NCI-H460 (cell line): ENCODE data around the gene LPCAT2. TPM values are rescaled to one million over a fixed set of nuclear protein-coding genes. Genes with fewer than 3 reads are reported as not detected.

ENCODE experiments used
- DNase-seq: peaks from one replicate; pipeline ENCODE4 v3.0.0-alpha.2; 2016; ENCODE audit warnings: low read depth; ENCODE audit errors: extremely low read depth
- total RNA-seq: library from RNA; depleted of rRNA; stranded (reverse); fragments of >200 nt; shearing (Covaris generic); gene quantifications from 2 replicates; pipeline ENCODE4 v1.2.3, GENCODE V29; 2014

Gene LPCAT2
- total RNA-seq, 1 experiment from 2014 or later = 2.1 TPM

DNA sequence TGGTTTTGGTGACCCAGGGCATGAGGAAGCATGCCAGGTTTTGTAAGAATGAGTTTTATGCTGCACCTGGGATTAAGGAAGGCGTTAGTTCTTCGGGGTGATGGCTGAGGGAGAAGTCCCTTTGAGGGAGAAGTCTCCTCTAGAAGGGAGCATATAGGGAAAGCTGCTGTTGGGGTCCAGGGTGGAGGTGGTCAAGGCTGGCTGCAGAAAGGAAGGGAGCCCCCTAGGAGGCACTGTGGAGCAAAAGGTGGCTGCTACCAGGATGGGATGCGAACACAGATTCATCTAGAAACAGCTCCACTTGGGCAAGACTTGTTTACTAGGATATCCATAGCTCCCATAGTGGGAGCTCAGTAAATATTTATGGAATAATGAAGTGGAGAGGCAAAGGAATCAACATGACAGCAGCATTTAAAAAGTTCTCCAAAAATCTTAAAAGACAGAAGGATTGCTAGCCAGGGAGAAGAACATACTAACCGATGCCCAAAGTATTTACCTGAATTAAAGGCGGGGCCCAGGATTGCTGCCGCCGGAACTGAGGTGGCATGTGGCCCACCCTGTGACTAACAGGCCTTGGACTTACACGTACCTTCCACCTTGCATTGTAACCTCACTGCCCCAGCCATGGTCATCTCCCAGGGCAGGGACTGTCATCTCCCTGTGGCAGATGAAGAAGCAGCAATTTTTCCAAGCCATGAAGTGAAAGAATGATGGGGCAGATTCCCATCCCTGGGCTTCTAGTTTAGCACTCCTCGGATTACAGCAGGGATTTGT is 7.1 kb upstream of the LPCAT2 start:
- DNase-seq = no peak

DNA sequence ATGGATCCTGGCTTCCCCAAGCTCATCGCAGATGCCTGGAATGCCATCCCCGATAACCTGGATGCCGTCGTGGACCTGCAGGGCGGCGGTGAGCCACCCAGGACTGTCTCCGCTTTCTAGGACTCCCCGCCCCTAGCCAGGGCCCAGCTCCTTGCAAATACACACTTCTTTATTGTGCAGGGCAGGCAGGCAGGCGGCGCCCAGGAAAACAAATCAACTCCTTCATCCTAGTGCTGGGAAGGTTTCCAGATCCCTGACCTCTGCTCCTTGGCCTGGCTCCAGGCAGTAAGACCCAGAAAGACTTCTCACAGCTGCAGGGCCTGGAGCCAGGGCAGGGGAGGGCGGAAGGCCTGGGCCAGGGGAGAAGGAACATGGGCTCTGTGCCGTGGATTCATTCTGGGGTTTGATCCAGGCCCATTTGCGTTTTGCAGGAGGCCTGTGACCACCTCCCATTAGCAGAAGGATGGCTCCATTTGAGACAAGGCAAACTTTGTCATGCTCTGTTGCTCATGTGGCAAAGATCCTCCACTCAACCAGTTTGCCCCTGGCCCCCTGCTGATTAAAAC is 6.0 kb upstream of the LPCAT2 start:
- no peak for DNase-seq

DNA sequence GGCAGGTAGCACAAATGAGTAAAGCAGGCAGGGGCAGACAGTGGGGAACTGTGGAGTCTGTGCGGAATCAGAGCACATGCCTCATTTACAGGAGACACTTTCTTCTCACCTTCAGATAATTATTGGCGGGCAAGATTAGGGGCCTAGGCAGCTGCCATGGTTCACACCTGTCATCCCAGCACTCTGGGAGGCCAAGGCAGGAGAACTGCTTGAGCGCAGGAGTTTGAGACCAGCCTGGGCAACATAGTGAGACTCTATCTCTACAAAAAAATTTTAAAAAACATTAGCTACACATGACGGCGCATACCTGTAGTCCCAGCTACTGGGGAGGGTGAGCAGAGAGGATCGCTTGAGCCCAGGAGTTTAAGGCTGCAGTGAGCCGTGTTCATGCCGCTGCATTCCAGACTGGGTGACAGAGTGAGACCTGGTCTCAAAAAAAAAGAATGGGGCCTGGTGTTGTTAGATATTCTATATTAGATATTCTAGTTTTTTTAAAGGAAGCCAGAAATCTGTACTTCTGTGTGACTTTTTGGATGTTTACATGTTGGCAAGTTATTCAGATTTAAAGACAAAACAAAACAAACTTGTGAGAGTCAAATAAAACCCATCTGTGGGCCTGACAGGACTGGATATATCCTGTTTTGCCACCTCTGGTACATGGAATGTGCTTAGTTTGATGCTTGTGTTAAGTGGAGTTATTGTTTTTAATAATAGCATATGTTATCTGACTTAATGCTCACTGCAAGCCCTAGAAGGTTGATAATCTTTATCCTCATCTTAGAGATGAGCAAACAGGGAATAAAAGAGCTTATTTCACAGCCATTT is 4.9 kb upstream of the LPCAT2 start:
- no peak for DNase-seq

DNA sequence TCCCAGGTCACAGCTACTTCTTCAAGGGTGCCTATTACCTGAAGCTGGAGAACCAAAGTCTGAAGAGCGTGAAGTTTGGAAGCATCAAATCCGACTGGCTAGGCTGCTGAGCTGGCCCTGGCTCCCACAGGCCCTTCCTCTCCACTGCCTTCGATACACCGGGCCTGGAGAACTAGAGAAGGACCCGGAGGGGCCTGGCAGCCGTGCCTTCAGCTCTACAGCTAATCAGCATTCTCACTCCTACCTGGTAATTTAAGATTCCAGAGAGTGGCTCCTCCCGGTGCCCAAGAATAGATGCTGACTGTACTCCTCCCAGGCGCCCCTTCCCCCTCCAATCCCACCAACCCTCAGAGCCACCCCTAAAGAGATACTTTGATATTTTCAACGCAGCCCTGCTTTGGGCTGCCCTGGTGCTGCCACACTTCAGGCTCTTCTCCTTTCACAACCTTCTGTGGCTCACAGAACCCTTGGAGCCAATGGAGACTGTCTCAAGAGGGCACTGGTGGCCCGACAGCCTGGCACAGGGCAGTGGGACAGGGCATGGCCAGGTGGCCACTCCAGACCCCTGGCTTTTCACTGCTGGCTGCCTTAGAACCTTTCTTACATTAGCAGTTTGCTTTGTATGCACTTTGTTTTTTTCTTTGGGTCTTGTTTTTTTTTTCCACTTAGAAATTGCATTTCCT is 3.4 kb upstream of the LPCAT2 start:
- DNase-seq = no peak

DNA sequence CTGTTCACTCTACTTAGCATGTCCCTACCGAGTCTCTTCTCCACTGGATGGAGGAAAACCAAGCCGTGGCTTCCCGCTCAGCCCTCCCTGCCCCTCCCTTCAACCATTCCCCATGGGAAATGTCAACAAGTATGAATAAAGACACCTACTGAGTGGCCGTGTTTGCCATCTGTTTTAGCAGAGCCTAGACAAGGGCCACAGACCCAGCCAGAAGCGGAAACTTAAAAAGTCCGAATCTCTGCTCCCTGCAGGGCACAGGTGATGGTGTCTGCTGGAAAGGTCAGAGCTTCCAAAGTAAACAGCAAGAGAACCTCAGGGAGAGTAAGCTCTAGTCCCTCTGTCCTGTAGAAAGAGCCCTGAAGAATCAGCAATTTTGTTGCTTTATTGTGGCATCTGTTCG is 2.8 kb upstream of the LPCAT2 start:
- no peak for DNase-seq

DNA sequence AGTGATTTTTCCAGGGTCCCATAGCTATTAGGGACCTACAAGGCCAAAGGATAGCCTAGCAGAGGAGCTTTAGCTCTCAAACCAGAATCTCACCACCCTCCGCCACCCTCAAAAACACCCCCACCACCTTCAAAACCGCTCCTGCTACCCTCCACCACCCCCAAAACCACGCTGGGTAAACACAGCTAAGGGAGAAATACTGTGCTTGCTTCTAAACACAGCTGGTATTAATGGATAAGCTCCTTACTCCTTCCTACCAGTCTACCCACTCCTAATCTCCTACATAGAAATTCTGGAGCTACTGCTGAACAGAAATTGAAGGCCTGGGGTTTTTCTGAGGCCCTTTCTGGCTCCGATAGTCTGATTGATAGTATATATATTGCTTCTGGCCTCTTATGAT is 2.2 kb upstream of the LPCAT2 start:
- DNase-seq = no peak

DNA sequence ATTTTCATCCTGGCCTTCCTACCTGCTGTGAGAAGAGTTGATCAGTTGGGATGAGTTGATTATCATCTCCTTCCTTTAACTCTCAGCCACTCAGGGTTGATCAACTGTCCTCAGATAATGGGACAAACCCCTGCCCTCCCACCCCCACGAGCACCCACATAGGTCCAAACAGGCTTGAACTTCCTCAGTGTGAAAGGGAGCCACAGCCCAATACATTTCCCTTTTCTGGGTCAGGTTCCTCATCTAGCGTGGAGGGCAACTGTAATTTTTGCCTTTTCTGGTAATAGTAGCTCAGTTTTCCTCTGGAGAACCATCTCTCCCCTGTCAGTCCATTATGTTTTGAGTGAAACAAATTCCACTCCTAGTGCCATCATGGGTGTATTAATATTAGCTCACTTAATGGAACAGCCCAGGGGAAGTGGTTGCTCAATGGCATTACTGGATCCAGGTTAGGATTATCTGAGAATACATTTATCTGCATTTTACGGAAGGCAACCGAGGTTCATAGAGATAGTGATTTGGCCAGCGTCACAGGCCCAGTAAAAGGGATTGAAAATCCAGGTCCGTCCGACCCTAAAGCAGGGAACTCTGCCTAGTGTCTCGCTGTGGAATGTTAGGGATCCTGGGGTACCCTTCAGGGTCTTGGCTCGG is 476 bp upstream of the LPCAT2 start:
- no peak for DNase-seq

DNA sequence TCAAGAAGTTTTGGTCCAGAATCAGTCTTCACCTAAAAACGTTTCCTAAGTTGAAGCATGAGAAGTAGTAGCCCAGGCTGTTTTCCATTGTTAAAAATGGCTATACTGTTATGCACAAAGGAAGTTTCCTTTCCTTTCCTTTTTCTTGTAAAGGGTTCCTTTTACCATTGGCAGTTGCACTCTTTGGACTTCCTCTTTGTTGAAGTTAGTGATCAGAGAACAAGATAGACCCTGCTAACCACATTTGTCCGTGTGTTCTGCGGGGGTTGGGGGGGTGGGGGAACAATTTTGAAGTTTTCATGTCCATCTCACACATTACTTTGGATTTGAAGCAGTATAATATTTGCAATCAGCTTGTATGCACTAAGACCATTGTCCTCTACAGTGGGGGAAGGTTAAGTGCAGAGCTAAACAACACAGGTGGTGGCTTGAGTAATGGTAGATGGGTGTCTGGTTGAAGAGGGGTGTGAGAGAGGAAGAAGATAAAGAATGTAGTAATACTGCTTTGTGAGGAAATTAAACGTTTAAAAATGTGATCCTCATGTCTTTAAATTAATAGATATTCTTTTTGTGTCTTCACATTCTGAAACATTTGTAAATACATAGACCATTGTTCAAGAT is 1.4 kb downstream of the LPCAT2 start:
- DNase-seq = no peak

DNA sequence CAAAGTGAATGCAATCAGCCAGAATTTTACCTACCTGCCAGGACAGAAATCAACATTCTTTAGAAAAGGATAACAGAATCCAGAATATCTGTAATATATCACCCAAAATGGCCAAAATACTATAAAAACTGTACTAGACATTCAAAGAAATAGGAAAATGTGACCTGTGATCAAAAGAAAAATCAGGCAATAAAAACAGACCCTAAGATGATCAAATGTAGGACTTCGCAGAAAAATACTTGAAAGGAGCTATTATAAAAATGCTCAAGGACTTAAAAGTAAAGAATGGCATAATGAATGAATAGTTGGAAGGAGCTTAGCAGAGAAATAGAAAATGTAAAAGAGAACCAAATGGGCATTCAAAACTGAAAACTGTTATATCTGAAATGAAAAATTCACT is 4.1 kb downstream of the LPCAT2 start:
- DNase-seq = no peak

DNA sequence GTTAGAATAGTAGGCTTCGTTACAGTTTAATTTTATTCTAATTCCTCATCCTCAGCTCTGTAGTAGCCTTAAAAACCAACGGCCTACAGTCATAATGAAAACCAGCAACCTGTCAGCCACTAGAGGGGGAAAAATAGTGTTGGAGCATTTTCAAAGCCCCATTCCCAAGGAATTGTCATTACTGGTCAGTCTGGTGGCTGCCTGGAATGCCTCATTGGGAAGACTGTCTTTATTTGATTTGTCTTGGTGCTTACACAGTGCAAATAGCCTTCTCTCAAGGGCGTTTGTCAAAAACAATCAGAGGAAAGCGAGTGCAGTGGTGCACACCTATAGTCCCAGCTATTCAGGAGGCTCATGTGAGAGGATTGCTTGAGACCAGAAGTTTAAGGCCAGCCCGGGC is 4.7 kb downstream of the LPCAT2 start:
- DNase-seq = no peak

DNA sequence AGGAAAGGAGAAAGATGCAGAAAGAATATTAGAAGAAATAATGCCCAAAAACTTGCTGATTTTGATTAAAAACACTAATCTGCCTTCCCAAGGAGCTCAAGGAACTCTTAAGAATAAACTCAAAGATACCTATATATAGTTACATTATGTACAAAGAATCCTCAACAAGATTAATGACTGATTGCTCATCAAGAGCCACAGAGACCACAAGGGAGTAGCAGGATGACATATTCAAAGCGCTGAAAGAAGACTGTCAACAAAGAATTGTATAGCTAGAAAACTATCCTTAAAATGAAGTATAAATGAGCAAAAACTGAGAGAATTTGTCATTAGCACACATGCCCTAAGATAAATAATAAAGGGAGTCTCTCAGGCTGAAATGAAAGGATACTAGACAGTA is 6.2 kb downstream of the LPCAT2 start:
- no peak for DNase-seq

DNA sequence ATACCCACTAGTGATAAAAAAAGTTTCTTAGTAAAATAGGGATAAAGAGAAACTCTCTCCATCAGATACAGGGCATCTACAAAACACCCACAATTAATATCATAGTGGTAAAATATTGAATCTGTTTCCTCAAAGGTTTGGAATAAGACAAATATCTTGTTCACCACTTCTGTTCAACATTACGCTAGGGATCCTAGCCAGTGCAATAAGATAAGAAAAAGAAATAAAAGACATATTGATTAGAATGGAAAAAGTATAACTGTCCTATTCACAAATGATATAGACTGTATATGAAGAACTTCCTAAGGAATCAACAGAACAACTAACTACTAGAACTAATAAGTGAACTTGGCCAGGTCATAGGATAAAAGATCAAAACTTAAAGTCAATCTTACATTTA is 12.9 kb downstream of the LPCAT2 start:
- DNase-seq = no peak

DNA sequence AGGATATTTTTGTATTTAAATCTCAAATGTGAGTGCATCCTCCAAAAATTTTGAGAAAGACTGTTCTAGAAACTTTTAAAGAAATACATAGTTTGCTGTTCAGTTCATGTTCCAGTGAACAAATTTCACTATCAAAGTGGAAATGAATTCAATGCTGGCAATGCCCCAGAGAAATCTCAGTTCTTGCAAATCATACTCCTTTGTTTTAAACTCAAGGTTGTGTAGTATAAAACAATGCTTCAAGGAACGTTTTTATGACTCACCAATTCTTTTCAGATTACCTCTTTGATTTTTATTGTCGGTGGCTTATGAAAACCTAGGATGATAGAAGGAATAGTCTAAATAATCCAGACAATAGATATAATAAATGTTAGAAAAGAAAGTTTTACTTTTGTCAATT is 17.6 kb downstream of the LPCAT2 start:
- no peak for DNase-seq

DNA sequence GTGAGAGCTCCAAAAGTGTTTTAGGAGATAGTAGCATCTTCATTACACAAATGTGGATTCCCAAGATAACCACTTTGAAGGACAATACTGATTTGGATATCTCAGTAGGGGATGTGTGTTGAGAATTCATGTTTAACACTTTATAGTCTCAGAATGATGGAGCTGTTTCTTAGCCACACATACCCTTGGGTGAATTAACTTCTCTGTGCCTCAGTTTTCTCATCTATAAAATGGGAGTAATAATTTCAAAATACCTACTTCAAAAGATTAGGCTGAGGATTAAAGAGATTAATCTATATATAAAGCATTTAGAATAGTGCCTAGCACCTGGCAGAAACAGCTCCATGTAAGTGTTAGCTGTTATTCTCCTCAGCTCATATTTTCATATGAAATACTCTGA is 19.0 kb downstream of the LPCAT2 start:
- DNase-seq = no peak

DNA sequence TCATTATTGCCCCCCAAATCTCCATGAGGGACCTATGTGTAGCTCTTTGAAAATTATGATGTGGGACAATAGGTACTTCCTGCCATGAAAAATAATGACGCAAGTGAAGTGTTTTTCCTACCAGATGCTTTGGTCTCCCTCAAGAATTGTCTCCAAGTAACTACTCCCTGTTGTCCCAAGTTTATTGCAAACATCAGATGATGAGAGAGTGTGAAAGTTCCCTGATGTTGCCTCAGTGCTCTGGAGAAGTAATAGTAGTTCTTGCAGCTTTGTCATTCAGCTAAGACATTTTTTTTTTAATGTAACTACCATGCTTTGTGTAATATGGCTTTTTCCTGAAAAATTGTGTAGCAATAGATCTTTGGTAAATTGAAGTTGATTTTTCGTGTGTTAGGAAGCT is 20.1 kb downstream of the LPCAT2 start:
- DNase-seq = no peak

DNA sequence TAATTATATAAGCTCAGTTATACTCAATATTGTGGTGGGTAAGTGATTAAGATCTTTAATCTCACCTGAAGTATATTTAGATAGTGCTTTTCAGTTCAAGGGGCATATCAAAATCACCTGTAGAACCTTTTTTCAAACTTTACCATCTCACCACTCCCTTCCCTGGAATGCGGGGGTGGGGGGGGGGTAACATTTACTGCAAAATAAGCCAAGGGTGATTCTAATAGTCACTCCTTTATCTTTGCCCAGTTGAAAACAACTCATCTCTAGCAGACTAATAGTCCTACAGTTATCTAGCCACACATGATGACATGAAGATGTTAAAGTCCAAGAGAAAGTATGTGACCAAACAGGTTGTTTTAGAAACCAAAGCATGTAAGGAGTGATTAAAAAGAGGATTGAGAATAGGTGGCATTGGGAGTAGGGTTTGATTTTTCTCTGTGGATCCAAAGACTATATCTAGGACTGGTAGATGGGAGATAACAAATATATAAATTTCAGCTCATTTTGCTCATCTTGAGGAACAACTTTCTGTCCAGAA is 21.5 kb downstream of the LPCAT2 start:
- no peak for DNase-seq

DNA sequence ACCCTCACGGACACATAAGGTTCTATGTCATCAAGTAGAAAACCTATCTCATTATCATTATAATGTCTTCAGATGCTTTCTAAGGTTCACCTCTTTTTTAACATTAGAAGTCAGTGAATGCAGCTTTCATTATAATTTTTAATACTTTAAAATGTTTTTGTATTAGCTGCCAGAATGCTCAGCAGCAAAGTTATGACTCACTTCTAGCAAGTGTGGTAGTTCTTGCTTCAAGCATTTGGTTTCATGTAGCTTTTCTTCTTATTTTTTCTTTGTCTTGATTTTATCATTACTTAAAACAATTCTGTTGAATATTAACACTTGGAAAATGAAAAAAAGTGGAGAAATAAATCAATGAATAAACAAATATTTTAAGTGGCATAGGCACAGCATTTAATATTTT is 23.4 kb downstream of the LPCAT2 start:
- no peak for DNase-seq

DNA sequence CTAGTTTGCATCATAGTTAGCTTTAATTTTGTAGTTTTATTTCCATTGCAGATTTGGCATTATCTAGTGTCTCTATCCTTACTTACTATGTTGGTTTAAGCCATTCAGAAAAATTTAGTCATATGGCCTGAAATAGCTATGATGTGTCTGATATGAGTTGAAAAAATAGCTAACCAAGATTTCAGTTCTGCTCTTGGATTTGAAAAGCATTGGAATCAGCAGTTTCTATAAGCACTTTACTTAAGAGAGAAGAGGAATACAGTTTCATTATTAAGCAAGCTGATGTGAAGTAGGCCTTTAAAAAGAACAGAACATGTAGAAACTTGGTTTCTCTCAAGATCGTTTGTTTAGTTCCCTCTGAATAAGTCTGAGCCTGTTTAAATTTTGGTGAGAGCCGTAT is 25.9 kb downstream of the LPCAT2 start:
- no peak for DNase-seq

DNA sequence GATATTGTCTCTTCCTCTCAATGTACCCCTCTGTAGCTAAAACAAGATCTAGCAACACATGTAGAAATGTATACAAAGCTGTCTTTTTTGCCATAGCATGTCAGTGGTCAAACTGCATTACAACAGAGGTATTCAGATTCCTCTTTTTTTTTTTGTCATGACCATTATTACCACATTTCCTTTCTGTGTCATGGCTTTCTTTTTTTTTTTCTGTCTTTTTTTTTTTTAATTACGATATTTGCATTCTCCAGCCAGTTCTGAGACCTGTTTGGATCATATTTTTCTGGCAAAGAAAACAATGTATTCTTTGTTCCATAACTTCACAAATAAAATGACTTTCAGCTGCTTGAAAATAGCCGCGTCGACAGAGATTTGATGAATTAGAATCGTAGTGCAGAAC is 30.2 kb downstream of the LPCAT2 start:
- DNase-seq = no peak

DNA sequence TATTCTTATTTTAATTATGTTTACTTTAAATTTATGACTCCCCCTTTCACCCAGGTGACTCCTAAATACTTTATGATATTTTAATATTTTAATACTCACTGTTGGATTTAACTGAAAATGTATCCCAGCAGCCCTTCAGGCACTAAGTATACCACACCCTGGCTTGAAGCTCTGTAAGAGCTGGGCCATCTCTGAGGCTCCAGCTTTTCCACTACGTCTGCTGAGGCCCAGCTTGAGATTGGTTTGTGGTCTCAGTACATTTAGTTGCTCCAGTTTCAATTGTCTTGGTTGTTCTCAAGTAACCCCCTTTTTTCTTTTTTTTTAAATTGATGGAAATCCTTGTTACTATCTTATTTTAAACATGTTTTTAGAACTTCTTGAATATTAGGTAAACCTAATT is 30.6 kb downstream of the LPCAT2 start:
- DNase-seq = no peak
